Measurements from ENCODE around the gene CXCL3. TPM values are rescaled to one million over a fixed set of nuclear protein-coding genes. Genes with fewer than 3 reads are reported as not detected.

CXCL3 gene
- total RNA-seq = 1 to 10 TPM; 2.9 TPM
- 0.96 TPM for polyA plus RNA-seq (2013, experiment 1 of 2)
- polyA plus RNA-seq (2013, experiment 2 of 2) = 0.66 TPM
- long read RNA-seq, experiment 1 = 0 reads
- long read RNA-seq, experiment 2, partial matches to known transcripts = 0 of 2 reads
- long read RNA-seq, experiment 2, other reads (novel, unspliced or antisense) = 0 of 2 reads
- long read RNA-seq, experiment 3, partial matches to known transcripts = 0 of 4 reads
- long read RNA-seq, experiment 3, other reads (novel, unspliced or antisense) = 0 of 4 reads
- long read RNA-seq, experiment 4, transcript CXCL3-201 (4 exons, 1,075 nt) = major isoform, 7 of 7 reads
- long read RNA-seq, experiment 4, partial matches to known transcripts = 0 of 7 reads
- long read RNA-seq, experiment 4, other reads (novel, unspliced or antisense) = 0 of 7 reads

- Histone ChIP-seq H3K9ac (ENCODE audit: extremely low read depth, low read length, poor library complexity, severe bottlenecking) (no peak within 1 kb of the TSS), H3K36me3 (ENCODE audit: control insufficient read depth, insufficient read depth, low read length) (no peaks in the 10 kb centered on the region), H3K4me1 (ENCODE audit: control insufficient read depth, insufficient read depth, low read length) (peaks cover 6% of the 10 kb centered on the region), H3K27me3 (ENCODE audit: control insufficient read depth, insufficient read depth, low read length, poor library complexity, severe bottlenecking) (peaks cover 22% of the 10 kb centered on the region), H3K4me3 (ENCODE audit: low read length) (peak within 1 kb of the TSS; percentile 75), H3K9me3 (ENCODE audit: control insufficient read depth, low read length) (no peaks in the 10 kb centered on the region), H3K27ac (ENCODE audit: low read depth, low read length) (no peak within 1 kb of the TSS)
- DNase-seq = peak; percentile 89
- H3K9me3 Mint-ChIP-seq = no peaks in the 10 kb centered on the region
- H3K36me3 Mint-ChIP-seq (ENCODE audit: low read depth) = no peaks in the 10 kb centered on the region
- H3K4me3 Mint-ChIP-seq = peak within 1 kb of the TSS; percentile 71
- TF ChIP-seq CTCF (conservative IDR thresholded peaks at IDR 0.05) = peak; percentile 68
- peaks cover 27% of the 10 kb centered on the region for H3K27me3 Mint-ChIP-seq (ENCODE audit: insufficient read depth)
- WGBS, 2 experiments (ENCODE audit: insufficient coverage in 1 of 2, insufficient read length in 1 of 2) = 4 to 10% methylated on average over 22 to 58 of the region's 64 CpGs
- peaks cover 23% of the 10 kb centered on the region for H3K4me1 Mint-ChIP-seq
- H3K27ac Mint-ChIP-seq = no peak within 1 kb of the TSS
Measured at GRCh38 chr4:74038425-74039314, at the start of gene CXCL3. CXCL3 (minus strand) TSS chr4:74038689; CDS start chr4:74038611, 78 bp downstream.

- peak; percentile 57 for DNase-seq
- no peak overlapping the region for H3K9ac ChIP-seq (ENCODE audit: extremely low read depth, low read length, poor library complexity, severe bottlenecking)
- no peaks in the 10 kb centered on the region for H3K9me3 ChIP-seq (ENCODE audit: control insufficient read depth, low read length)
- no peak overlapping the region for H3K27ac Mint-ChIP-seq
- no peaks in the 10 kb centered on the region for H3K27me3 ChIP-seq (ENCODE audit: control insufficient read depth, insufficient read depth, low read length, poor library complexity, severe bottlenecking)
- H3K27ac ChIP-seq (ENCODE audit: low read depth, low read length) = no peak overlapping the region
- no peaks in the 10 kb centered on the region for H3K36me3 Mint-ChIP-seq (ENCODE audit: low read depth)
- H3K27me3 Mint-ChIP-seq (ENCODE audit: insufficient read depth) = no peaks in the 10 kb centered on the region
- H3K36me3 ChIP-seq (ENCODE audit: control insufficient read depth, insufficient read depth, low read length) = no peaks in the 10 kb centered on the region
- peaks cover 17% of the 10 kb centered on the region for H3K4me1 ChIP-seq (ENCODE audit: control insufficient read depth, insufficient read depth, low read length)
- no peak for TF ChIP-seq CTCF (conservative IDR thresholded peaks at IDR 0.05)
- peak overlapping the region; percentile 10 for H3K4me3 ChIP-seq (ENCODE audit: low read length)
- H3K4me3 Mint-ChIP-seq = no peak overlapping the region
- peaks cover 16% of the 10 kb centered on the region for H3K4me1 Mint-ChIP-seq
- no peaks in the 10 kb centered on the region for H3K9me3 Mint-ChIP-seq
Measured at GRCh38 chr4:74087481-74087880, 49.0 kb upstream of the CXCL3 start.

GRCh38 chr4:74085669-74086068 is 47.2 kb upstream of the CXCL3 start:
- no peak for TF ChIP-seq CTCF (conservative IDR thresholded peaks at IDR 0.05)
- no peak for DNase-seq
- Histone ChIP-seq H3K4me1 (ENCODE audit: control insufficient read depth, insufficient read depth, low read length) (peaks cover 17% of the 10 kb centered on the region), H3K9ac (ENCODE audit: extremely low read depth, low read length, poor library complexity, severe bottlenecking) (no peak overlapping the region), H3K36me3 (ENCODE audit: control insufficient read depth, insufficient read depth, low read length) (no peaks in the 10 kb centered on the region), H3K27me3 (ENCODE audit: control insufficient read depth, insufficient read depth, low read length, poor library complexity, severe bottlenecking) (no peaks in the 10 kb centered on the region), H3K9me3 (ENCODE audit: control insufficient read depth, low read length) (no peaks in the 10 kb centered on the region), H3K27ac (ENCODE audit: low read depth, low read length) (no peak overlapping the region), H3K4me3 (ENCODE audit: low read length) (no peak overlapping the region)
- Mint-ChIP-seq H3K4me3 (no peak overlapping the region), H3K36me3 (ENCODE audit: low read depth) (no peaks in the 10 kb centered on the region), H3K27me3 (ENCODE audit: insufficient read depth) (no peaks in the 10 kb centered on the region), H3K27ac (no peak overlapping the region), H3K4me1 (peaks cover 29% of the 10 kb centered on the region), H3K9me3 (no peaks in the 10 kb centered on the region)
- 92 to 97% methylated on average over 4 of the region's 4 CpGs for WGBS, 2 experiments (ENCODE audit: insufficient coverage in 1 of 2, insufficient read length in 1 of 2)
